Kidney (tissue), 14 donors: ENCODE measurements around the gene PRODH2. TPM values are rescaled to one million over a fixed set of nuclear protein-coding genes. Genes with fewer than 3 reads are reported as not detected.

Source experiments
- DNase-seq, 5 donors: peaks; one replicate each; pipeline ENCODE4 v3.0.0-alpha.2; 2013 to 2020
- FAIRE-seq: peaks from 2 replicates; lab custom pipeline; 2012; peaks lifted over from hg19 to GRCh38; lab: Jason Lieb, UNC
- H3K27ac ChIP-seq, 2 donors: one replicate each; pipeline ENCODE4 v1.7.0; 2013; ENCODE audit warnings: low read depth in 2 of 2, low read length in 2 of 2, inconsistent platforms in 1 of 2
- H3K27me3 ChIP-seq: one replicate; pipeline ENCODE4 v1.7.1; 2013; ENCODE audit warnings: low read length, inconsistent platforms; ENCODE audit not compliant: control insufficient read depth, insufficient read depth
- H3K36me3 ChIP-seq, 3 donors: one replicate each; pipeline versions ENCODE4 v1.7.0 to v1.7.1; 2013; ENCODE audit warnings: low read length in 3 of 3, control low read depth in 1 of 3, inconsistent platforms in 1 of 3; ENCODE audit not compliant: insufficient read depth in 3 of 3, control insufficient read depth in 2 of 3
- H3K4me1 ChIP-seq, 3 donors: one replicate each; pipeline versions ENCODE4 v1.7.0 to v1.7.1; 2013; ENCODE audit warnings: low read length in 3 of 3, inconsistent platforms in 1 of 3, low read depth in 1 of 3; ENCODE audit not compliant: control insufficient read depth in 2 of 3, insufficient read depth in 2 of 3
- H3K4me3 ChIP-seq, 3 donors: one replicate each; pipeline versions ENCODE4 v1.7.0 to v1.8.1; 2013; ENCODE audit warnings: low read length in 3 of 3, control low read depth in 1 of 3, inconsistent platforms in 1 of 3
- H3K9ac ChIP-seq, 3 donors: one replicate each; pipeline versions ENCODE4 v1.7.0 to v1.7.1; 2013; ENCODE audit warnings: low read length in 3 of 3, control low read depth in 1 of 3, inconsistent platforms in 1 of 3
- H3K9me3 ChIP-seq, 3 donors: one replicate each; pipeline versions ENCODE4 v1.7.0 to v1.7.1; 2013; ENCODE audit warnings: low read length in 3 of 3, control low read depth in 1 of 3, inconsistent platforms in 1 of 3; ENCODE audit not compliant: control insufficient read depth in 2 of 3, insufficient read depth in 1 of 3
- CTCF ChIP-seq: IDR thresholded peaks from 3 replicates; pipeline ENCODE4 v1.5.1; 2012; ENCODE audit warnings: mild to moderate bottlenecking, moderate library complexity, borderline replicate concordance; ENCODE audit not compliant: insufficient read depth; ENCODE audit errors: extremely low read depth
- intact Hi-C: fragments of 100-400 bp; cut with DNase I; formaldehyde crosslinking; loops from one replicate; pipeline ENCODE4 v1.11.1; 2022
- polyA plus RNA-seq: library from polyadenylated mRNA; stranded (reverse); fragments of 350-450 nt; fragmentation: Illumina TruSeq; extraction: RNeasy Lipid Tissue Mini Kit (QIAGEN cat#74804); gene quantifications from one replicate; pipeline ENCODE4 v1.2.3, GENCODE V29; 2014; ENCODE audit warnings: low read depth, low replicate concordance; ENCODE audit not compliant: insufficient read depth
- total RNA-seq: library from RNA; stranded (reverse); fragmentation: NEBNext Ultra II Directional; extraction: Animal tissue kit (Norgen Biotek cat#: 25700); gene quantifications from one replicate; pipeline ENCODE4 v1.2.1, GENCODE V29; 2021
- donor health status: control.
- donor health status: control.
- donor health status: control.
- donor health status: control.
- donor health status: control.
- donor health status: DM: yes; HTN: yes; CAD: no.
- donor health status: Normal renal cell carcinoma (clear cell type).

Gene PRODH2
- total and polyA plus RNA-seq, 2 donors from 2014 or later: 9.0 to 409 TPM

GRCh38 chr19:35787227-35787799 is 25.3 kb downstream of the PRODH2 start:
- TF ChIP-seq CTCF: no peak
- no peaks in the 10 kb centered on the region for H3K27me3 ChIP-seq
- intact Hi-C loops: no loop called here
- no peaks in the 10 kb centered on the region for H3K9me3 ChIP-seq
- H3K36me3 ChIP-seq: no peaks in the 10 kb centered on the region
- H3K27ac ChIP-seq: no peak overlapping the region
- no peak for DNase-seq
- no peak overlapping the region for H3K9ac ChIP-seq
- no peak overlapping the region for H3K4me3 ChIP-seq
- no peak for FAIRE-seq
- no peaks in the 10 kb centered on the region for H3K4me1 ChIP-seq

- Histone ChIP-seq H3K27me3 (no peaks in the 10 kb centered on the region), H3K9ac (no peak overlapping the region), H3K27ac (no peak overlapping the region), H3K36me3 (no peaks in the 10 kb centered on the region), H3K9me3 (no peaks in the 10 kb centered on the region), H3K4me1 (no peaks in the 10 kb centered on the region), H3K4me3 (no peak overlapping the region)
- DNase-seq (peak in 2 of 5 donors; percentile 21 to 51), FAIRE-seq (no peak)
- no peak for TF ChIP-seq CTCF
- intact Hi-C loops: no loop called here
Measured at GRCh38 chr19:35786299-35787160, 26.1 kb downstream of the PRODH2 start.

GRCh38 chr19:35785339-35785627 is 27.4 kb downstream of the PRODH2 start:
- no peak overlapping the region for H3K4me3 ChIP-seq
- DNase-seq: no peak
- H3K36me3 ChIP-seq: no peaks in the 10 kb centered on the region
- intact Hi-C loops: no loop called here
- H3K27me3 ChIP-seq: no peaks in the 10 kb centered on the region
- H3K4me1 ChIP-seq: no peaks in the 10 kb centered on the region
- no peak overlapping the region for H3K27ac ChIP-seq
- H3K9me3 ChIP-seq: no peaks in the 10 kb centered on the region
- H3K9ac ChIP-seq: no peak overlapping the region
- TF ChIP-seq CTCF: no peak
- FAIRE-seq: no peak
